ENCODE results near the gene KIF1B.

Gene KIF1B

DNA sequence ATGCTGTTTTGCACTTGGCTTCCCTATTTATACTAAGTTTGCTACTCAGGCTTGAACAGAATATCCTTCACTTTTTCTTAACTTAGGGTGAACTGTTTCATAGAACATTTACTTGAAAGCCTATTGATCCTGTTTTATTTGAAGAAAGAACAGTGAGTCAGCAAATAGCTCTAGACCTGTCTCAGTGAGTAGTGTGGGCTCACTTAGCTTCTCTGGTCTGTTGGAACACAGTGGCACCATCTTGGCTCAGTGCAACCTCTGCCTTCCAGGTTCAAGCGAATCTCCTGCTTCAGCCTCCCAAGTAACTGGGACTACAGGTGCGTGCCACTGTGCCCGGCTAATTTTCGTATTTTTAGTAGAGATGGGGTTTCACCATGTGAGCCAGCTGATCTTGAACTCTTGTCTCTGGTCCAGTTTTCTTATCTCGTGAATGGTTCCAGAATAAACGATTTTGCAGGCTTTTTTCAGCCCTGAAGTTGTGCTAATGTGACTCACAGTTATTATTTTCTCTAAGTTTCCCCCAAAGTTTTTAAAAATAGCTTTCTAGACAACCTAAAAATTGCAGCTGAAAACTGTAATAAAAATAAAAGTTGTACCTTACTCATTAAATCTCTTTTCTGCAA lies 76.8 kb downstream of the KIF1B start:
- no peak for DNase-seq

DNA sequence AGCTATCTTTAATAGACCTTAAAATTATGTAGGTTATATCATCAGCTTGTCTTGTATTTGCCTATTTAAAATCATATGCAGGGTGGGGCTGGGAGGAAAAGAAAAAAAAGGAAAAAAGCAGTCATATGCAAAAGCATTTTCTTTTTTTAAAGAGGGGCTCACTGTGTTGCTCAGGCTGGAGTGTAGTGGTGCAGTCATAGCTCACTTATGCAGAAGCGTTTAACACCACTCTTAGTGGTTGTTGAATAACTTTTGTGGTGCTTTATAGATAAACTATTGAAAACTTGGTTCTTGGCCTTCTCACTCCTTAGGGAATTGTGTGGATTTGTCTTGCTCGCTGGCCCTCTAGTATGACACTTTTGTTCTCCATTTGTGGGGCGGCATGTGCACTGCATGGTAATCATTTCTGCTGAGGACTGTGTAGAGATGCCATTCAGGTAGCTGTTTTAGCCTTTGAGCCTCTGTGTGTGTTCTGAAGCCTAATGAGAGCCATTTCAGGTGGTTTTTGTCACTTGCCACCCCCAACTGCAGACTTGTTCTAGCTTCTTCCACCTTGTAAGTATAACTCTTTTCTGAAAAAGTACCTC lies 77.8 kb downstream of the KIF1B start:
- DNase-seq: no peak

DNA sequence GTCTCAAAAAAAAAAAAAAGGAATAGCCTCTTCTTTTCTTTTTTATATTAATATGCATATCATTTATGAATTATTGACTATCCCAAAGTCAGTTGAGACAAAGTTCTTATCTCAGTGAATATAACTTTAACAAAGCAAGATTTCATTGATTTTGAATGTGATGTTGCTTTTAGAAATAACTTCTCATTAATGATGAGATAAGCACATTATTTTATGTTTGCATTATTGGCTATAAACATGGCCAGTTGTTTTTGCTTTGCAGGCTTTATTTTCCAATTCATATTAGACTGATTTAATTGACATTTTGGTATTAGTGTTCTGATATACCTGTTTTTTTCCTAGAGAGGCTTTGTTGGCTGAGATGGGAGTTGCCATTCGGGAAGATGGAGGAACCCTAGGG lies 81.3 kb downstream of the KIF1B start:
- no peak for DNase-seq

DNA sequence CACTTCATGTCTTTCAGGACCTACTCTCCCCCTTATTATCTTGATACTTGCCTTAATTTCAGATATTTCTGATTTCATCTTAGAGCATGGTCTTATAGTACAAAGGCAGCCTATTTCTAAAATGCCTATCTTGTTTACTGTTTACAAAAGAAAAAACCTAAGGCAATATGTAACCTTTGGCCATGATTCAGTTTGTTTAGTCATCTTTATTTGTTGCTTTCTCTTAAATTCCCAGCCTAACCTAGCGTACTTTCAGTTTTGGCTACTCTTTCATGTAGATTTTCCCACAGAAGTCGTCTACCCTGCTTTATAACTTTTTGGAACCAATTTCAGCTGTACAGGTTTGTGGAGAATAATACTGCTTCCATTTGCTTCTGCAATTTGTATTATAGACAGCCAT lies 81.8 kb downstream of the KIF1B start:
- DNase-seq: no peak

DNA sequence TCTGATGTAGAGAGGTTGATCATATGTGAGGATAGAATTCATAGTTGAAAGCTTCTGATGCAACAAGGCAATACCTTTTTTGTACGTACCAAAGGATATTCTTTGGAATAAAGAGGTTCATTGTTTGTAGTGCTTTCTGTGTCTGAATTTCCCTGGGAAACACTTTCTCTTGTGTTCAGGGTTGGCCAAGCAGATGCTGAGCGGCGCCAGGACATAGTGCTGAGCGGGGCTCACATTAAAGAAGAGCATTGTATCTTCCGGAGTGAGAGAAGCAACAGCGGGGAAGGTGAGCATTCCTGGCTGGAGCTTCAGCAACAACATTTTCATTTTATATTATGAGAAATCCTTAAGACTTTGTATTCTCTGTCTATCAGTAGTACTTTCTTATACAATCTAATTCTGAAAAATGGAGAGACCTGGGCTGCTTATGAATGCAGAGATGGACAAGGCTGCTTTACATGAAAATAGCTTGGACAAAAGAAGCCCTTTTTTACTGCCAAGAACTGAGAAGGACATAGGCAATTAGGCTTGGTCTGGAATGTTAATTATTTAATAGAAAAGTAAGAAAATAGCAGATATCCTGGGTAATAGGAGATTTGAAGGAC lies 85.2 kb downstream of the KIF1B start:
- no peak for DNase-seq

DNA sequence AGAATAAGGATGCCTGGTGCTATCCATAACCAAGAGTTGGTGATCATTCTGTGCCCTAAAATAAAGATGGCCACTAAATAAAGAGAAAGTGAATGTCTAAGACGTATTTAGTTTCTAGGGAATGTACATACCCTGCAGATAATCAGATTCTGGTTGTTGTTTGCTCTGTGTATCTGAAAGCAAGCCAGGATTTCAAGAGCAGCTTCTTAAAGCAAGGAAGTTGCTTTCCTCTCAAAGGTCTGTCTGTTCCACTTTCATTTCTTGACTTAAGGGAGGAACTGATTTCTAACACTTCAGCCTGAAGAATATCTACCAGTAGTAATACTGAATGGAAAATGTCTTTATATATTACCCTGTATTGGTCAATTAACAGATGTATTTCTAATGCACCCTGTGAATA lies 88.8 kb downstream of the KIF1B start:
- no peak for DNase-seq

DNA sequence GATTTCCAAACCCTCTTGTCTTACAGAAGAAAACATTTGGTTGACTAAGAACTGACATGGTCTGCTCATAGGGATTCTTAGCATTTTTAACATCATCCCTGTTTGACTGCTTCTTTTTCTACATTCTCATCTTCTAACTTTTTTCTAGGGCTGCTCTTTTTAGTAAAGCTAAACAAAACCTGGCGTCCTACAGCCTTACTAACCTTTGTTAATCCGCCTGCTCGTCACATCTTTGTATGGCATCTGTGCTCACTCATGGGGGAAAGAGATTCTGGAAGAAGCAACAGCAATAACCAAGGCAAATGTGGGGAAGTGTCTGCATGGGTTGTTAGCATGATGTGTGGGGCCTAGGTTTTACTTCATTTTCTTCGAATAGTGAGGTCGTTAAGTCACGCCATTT lies 92.0 kb downstream of the KIF1B start:
- no peak for DNase-seq

DNA sequence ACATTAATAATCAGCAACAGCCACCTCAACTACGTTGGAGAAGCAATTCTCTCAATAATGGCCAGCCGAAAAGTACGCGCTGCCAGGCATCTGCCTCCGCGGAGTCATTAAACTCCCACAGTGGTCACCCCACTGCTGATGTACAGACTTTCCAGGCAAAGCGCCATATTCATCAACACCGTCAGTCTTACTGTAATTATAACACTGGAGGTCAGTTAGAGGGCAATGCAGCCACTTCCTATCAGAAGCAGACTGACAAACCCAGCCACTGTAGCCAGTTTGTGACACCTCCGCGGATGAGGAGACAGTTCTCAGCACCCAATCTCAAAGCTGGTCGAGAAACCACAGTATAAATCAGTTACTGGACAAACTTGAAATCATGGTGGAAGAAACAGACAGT lies 93.9 kb downstream of the KIF1B start:
- DNase-seq: no peak

DNA sequence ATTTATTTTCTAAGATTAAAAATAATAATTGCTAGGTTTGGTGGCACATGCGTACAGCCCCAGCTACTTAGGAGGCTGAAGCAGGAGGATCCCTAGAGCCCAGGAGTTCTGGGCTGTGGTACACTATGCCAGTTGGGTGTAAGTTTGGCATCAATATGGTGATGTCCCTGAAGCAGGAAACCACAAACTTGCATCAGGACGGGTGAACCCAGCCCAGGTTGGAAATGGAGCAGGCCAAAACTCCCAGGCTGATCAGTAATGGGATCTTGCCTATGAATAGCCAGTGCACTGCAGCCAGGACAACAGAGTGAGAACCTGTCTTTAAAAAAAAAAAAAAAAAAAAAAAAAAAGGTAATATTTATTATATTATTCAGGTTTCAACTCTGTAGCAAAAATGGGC lies 96.1 kb downstream of the KIF1B start:
- DNase-seq: no peak

DNA sequence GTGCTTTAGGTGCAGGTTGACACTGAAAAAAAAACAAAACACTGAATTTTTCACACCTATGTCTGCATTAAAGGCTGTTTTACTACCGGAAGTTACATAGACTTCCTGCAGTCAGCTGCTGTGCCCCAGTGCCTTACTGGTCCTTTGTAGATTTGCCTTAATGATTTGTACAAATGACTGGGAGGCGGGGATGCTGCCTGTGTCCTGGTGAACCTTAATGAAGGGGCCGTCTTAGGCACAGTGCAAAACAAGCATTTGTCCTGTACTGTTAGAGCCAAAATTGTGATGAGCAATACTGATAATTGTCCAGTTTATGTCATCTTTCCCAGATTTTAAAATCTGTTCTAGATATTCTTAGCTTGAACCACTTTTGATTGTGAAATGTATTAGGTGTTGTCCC lies 97.6 kb downstream of the KIF1B start:
- DNase-seq: peak in 1 of 2 experiments; percentile 6

DNA sequence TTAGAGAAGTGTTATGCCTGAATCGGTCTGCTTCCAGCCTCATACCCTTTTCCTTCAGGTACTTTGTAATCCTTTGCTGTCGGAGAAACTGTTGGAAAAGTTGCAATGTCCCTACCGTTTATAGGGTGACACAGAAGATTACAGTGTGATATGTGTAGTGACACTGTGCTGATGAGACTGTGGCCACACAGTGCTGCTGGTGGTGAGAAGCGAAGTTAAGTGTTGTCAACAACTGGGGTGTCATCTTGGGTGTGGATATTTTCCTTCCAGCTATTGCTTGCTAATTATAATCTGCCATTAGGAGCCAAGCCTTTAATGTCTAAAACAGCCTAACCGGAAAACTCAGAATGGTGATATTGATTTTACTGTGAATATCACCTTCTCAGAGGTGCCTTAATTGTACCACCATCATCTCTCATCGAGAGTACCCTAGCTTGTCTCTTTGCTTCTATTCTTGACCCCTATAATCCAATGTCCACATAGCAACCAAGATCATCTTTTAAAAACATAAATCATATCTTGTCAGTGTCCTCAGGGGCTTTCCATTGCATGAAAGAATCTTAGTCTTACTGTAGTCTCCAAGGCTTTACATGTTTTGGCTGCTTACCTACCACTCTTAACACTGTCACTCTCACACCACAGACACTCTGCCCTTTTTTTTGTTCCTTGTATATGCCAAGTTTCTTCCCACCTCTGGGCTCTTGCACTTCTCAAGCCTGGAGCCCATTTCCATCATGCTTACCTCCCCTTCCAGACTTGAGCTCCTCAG lies 99.1 kb downstream of the KIF1B start:
- no peak for DNase-seq

DNA sequence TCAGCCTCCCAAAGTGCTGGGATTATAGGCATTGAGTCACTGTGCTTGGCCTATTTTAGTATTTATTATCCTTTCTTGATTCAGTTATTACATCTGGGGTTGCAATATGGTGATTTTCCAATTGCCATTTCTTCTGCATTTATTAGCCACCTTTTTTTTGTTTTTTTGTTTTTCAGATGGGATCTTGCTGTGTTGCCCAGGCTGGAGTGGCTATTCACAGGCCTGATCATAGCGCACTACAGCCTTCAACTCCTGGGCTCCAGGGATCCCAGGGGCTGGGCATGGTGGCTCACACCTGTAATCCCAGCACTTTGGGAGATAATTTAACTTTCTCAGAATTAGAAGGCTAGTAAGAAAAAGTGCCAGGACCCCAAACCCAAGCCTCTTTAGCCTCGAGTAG lies 106.4 kb downstream of the KIF1B start:
- DNase-seq: no peak

DNA sequence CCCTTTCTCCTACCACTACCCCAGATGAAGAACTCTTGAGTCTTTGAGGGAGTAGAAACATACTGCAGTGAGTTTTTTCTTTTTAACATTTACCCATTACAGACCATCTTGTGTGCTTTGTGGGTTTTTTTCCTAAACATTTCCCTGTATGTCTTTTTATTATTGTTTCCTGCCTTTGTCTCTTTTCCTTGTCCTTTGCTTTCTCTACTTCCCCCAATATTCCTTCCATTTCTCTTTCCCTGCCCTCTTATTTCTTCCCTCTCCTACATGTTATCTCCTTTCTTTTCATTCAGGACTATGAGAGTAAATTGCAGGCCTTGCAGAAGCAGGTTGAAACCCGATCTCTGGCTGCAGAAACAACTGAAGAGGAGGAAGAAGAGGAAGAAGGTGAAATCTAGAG lies 109.4 kb downstream of the KIF1B start:
- DNase-seq: no peak

DNA sequence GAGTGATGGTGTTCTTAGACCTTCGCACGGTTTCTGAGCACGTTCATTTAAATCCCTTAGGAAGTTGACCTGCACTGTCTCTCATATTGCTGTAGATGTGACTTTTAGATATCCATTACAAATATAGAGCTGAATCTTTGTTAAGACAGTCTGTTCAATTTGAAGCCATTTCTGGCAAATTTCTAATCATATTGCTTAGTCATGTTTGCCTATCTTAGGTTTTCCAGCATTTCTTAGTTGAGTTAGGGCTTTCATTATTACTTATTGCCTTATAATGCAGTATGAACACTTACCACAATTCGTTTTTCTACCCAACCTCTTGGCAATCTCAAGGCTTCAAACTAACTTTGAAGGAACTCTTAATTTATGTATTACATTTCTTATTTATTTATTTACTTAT lies 110.0 kb downstream of the KIF1B start:
- DNase-seq: no peak

DNA sequence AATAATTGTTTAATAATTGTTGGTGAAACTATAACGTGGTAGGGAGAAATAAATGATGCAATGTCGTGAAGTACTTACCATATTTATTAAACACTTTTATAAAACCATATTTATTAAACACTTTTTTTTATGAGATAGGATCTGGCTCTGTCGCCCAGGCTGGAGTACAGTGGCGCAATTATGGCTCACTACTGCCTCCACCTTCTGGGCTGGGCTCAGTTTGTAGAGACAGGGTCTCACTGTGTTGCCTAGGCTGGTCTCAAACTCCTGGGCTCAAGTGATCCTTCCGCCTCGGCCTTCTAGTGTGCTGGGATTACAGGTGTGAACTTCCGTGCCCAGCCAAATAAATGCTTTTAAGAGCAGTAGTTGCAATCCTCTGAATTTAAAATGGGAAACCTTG lies 112.5 kb downstream of the KIF1B start:
- DNase-seq: no peak

DNA sequence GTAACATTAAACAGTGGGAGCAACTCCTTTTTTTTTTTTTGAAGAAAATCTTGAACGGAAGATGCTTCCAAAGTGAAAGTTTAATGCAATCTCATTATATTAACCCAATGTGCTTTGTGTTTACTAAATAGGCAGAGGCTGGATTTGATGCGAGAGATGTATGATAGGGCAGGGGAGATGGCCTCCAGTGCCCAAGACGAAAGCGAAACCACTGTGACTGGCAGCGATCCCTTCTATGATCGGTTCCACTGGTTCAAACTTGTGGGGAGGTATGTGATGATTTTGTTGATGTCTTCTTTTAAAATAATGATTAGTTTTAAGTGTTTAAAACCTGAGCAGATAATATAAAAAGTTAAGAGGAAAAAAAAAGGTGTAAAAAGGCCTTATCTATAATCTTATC lies 114.3 kb downstream of the KIF1B start:
- no peak for DNase-seq

DNA sequence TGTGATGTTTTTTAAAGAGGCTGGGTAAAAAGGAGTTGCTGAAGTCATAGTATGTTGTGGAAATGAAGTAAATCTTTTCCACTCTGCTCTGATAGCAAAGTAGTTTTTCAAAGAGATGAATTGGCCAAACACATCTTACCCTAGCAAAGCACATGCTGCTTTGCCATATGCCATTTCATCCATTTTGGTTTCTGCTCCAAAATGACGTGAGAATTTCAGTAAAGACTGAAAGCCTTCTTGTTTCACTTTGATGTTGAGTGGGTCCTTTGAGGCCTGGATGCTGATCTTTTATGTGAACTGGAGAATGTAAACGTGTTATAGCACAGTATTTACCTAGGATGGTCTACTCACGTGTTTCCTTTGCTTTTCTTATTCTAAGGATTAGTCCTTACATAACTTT lies 115.2 kb downstream of the KIF1B start:
- DNase-seq: no peak

DNA sequence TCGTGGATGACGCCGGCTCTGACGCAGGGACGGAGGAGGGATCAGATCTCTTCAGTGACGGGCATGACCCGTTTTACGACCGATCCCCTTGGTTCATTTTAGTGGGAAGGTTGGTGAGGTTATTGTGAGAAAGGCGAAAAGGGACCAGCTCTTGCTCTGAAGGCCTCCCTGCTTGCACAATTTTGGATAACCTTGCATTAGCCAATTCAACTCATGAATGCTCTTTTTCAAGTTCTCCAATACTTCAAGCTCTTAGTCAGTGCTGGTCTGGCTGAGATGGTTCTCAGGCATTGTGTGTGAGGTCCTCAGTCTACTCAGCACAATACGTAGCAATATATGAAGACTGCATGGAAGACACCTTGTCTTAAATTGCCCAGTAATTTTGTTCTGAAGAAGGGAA lies 115.9 kb downstream of the KIF1B start:
- DNase-seq: no peak

DNA sequence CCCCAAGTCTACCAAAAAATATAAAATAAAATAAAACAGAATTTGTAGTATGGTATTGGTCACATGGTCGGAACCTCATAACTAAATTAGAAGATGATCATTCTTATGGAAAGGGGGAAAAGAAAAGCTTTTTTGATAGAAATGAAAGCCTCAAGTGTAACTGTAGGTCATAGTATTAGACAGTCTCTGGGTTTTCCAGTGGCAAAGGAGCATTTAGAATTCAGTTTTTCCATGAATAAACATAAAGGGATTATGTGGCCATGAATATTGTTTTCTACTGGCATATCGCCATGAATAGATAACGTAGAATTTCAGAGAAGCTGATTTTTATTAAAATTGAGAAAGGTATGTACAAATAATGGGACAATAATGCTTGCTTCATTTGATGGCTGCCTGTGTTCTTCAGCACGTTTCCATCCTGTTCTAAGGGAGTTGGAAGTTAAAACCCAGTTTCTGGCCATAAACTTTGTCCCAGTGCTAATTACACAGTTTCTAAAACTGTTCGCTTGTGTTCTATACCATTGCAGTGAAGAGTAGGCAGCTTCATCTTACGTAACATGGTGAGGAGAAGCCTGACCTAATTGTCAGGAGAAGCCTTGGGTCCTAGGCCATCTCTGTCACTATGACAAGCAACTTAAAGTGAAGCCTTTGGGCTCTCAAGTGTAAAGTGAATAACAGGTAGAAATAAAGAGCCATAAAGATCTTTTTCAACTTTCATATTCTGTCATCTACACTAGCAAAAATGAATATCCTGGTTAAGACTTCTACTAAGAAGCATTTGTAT lies 118.0 kb downstream of the KIF1B start:
- DNase-seq: no peak

DNA sequence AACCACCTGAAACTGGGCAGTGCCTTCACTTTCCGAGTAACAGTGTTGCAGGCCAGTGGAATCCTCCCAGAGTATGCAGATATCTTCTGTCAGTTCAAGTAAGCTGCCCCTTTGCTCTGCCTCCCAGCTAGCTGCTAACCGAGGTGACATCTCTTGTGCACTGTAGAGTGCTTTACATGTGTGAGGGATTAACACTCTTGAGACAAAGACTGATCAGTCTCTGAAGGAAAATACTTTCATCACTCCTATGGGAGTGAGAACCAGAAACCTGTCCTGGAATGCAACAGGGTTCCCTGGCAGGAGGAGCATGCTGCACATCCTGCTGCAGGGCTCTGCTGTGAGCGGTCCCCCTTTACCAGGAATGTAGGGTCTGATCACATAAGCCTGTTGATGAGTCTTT lies 127.1 kb downstream of the KIF1B start:
- no peak for DNase-seq

DNA sequence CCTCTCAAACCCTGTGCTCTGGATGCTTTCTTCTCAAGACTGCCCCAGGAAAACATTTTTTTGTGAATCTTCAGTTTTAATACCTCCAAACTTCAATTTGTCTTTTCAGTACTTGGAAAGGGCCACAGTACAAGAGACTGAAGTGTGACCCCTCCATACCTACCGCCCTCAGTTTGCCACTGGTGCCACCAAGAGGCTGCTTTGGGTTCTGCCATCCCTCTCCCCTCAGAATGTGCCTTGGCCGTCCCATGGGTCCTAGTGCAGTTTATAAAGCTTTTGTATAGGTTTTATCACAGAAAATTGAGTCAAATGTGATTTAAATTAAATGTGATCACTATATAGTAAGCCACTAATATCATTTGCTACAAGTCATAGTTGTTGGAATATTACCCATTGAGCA lies 127.7 kb downstream of the KIF1B start:
- DNase-seq: peak in 1 of 2 experiments; percentile 17

DNA sequence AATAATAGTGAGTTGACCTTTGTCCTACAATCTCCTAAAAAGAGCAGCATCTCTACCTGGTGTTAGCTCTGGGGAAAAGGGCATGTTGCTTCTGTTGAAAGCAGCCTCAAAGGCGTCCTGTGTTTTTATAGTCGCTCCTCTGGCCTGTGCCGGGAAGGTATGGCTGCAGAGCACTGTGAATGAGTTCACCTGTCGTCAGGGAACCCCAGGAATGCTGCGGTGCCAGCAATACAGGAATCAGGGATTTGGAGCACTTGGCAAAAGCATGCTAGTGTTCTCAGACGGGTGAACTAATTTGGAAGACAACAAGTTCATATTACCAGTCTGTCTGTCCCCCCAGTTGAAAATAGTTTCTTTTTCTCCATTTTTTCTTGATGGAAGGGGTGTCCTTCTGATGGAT lies 128.2 kb downstream of the KIF1B start:
- no peak for DNase-seq

DNA sequence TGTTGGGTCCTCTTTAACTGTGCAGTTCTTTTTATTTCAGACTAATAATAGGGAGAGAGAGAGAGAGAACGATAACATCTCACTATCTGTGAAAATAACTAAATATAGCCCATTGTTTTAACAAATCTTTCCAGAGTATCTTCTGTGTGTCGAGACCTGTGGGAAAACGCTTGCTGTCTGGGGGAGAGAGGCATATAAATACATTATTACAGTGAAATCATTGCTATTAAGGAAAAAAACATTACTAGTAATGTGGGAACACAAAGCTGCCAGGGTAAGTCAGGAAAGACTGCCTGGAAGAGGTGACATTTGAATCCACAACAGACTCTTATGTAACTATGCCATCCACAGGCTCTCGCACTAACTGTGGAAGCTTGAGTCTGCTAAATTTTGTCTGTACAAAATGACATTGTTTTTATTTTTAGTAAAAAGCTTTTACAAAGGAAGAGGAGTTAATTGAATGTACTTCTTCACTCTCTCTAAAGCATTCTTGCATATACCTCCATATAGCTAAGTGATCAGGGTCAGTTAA lies 128.7 kb downstream of the KIF1B start:
- DNase-seq: no peak
